Measurements from ENCODE around the gene GRIA1.

The GRIA1 gene

DNA sequence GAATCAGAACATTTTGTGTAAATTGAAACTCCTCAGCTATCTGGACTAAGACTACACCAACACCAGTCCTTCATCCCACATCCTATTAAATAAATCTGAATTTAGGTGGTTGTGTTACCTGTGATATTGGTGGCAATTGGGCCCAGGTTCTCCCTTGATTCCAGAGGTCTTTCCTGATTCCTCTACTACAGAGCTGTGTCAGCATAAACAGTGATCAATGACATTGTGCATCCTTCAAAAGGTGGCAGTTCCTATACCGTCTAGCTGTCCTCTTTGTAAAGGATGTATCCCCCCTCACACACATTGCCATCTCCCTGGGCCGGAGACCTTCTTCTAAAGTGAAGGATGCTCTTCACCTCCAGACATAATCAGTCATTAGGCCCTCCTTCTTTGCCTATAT is 309.0 kb downstream of the GRIA1 start:
- Histone ChIP-seq H3K9me3 (ENCODE audit: low read length) (peaks cover 1% of the 10 kb centered on the region), H3K4me1 (ENCODE audit: insufficient read depth, low read length) (peaks cover 17% of the 10 kb centered on the region), H3K4me3 (ENCODE audit: low read length) (no peak overlapping the region), H3K36me3 (ENCODE audit: insufficient read depth, low read length) (peaks cover 22% of the 10 kb centered on the region), H2AFZ (ENCODE audit: low read depth, low read length) (no peak overlapping the region), H3K27me3 (ENCODE audit: insufficient read depth, low read length) (no peaks in the 10 kb centered on the region)

DNA sequence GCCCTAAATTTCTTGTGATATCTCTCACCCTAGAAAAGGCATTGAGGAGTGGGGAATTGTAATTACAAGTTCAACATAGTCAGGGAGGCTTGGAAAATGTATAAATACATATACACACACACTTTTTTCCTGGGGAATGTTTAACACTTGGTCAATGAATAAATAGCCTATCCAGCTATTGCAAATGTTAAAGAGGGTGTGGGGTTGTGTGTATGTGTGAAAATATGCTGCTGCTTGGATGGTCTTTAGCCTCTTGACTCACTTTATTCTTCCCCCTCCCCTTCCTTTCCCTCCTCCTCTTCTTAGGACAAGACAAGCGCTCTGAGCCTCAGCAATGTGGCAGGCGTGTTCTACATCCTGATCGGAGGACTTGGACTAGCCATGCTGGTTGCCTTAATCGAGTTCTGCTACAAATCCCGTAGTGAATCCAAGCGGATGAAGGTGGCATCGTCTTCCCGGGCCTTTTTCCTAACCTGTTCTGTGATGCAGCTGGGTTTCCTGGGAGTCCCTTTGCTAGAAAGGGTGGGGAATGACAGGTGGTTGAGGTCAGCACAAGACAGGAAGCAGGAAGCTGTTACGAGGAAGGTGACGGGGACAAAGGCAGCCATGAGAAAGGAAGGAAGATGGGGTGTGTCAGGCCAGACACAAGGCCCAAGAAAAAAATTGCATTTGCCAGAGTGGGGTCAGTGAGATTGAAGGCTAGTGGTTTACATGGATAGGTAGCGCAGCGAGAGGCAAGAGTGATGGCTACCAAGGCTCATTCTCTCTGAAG is 311.8 kb downstream of the GRIA1 start:
- Histone ChIP-seq H2AFZ (ENCODE audit: low read depth, low read length) (no peak overlapping the region), H3K4me3 (ENCODE audit: low read length) (no peak overlapping the region), H3K9me3 (ENCODE audit: low read length) (peaks cover 1% of the 10 kb centered on the region), H3K4me1 (ENCODE audit: insufficient read depth, low read length) (peaks cover 22% of the 10 kb centered on the region), H3K27me3 (ENCODE audit: insufficient read depth, low read length) (no peaks in the 10 kb centered on the region), H3K36me3 (ENCODE audit: insufficient read depth, low read length) (peaks cover 29% of the 10 kb centered on the region)

DNA sequence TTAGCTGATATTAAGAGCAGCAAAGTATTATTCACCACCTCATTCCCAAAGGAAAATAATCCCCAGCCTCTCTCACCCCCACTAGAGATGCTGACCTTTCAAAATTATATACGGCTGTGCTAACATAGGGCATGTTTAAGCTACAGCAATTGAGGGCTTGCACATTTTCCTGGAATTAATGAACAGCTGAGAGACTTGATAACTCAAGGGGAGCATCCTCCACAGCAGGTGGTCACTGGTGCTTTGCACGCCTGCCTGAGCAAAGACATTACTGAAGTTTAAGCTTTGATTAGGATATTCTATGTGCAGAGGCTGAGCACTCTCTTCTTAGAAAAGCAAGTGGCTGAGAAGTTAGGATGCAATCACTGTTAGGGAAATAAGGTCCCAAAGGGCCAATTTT is 317.3 kb downstream of the GRIA1 start:
- H3K36me3 ChIP-seq (ENCODE audit: insufficient read depth, low read length), result peaks cover 35% of the 10 kb centered on the region
- no peak overlapping the region for H2AFZ ChIP-seq (ENCODE audit: low read depth, low read length)
- H3K4me1 ChIP-seq (ENCODE audit: insufficient read depth, low read length), result peaks cover 11% of the 10 kb centered on the region
- peaks cover 3% of the 10 kb centered on the region for H3K9me3 ChIP-seq (ENCODE audit: low read length)
- H3K27me3 ChIP-seq (ENCODE audit: insufficient read depth, low read length), result no peaks in the 10 kb centered on the region
- no peak overlapping the region for H3K4me3 ChIP-seq (ENCODE audit: low read length)

DNA sequence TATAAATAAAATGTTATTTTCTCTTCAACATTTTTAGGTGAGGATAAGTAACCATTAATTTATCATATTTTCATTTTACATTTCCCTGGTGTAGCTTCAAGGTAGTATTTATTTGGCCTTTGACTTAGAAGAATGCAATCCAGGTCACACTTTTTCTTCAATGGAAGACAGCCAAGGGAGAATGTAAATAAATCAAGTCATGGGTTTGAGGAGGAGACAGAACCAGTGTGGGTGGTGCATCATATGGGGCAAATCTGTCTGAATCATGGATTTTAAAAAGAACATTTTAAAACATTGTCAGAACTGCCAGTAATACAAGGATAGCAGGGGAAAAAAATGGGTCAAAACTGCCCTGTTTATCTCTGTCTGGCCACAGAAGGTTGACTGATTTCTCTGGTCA is 318.7 kb downstream of the GRIA1 start:
- Histone ChIP-seq H3K4me1 (ENCODE audit: insufficient read depth, low read length) (peaks cover 11% of the 10 kb centered on the region), H3K4me3 (ENCODE audit: low read length) (no peak overlapping the region), H3K27me3 (ENCODE audit: insufficient read depth, low read length) (no peaks in the 10 kb centered on the region), H3K36me3 (ENCODE audit: insufficient read depth, low read length) (peaks cover 23% of the 10 kb centered on the region), H3K9me3 (ENCODE audit: low read length) (peaks cover 2% of the 10 kb centered on the region), H2AFZ (ENCODE audit: low read depth, low read length) (no peak overlapping the region)

DNA sequence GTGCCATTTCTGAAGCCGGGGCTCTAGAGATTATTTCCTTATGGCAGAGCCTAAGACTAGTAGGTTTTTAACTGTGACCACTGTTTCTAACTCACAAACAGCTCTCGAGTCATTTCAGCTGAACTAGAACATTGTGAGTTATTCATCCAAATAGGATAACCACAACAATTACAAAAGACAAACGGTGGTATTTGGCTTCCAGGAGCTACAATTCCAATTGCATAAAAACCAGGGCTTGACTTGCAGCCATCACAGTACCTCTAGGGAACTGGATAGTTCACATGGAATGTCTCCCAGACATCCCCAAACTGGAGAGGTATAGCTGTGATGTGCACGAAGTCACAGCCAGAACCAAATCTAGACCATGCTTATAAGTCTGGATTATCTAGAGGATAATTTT is 323.4 kb downstream of the GRIA1 start:
- Histone ChIP-seq H3K27me3 (ENCODE audit: insufficient read depth, low read length) (no peaks in the 10 kb centered on the region), H3K9me3 (ENCODE audit: low read length) (peaks cover 2% of the 10 kb centered on the region), H3K36me3 (ENCODE audit: insufficient read depth, low read length) (peaks cover 5% of the 10 kb centered on the region), H3K4me1 (ENCODE audit: insufficient read depth, low read length) (no peaks in the 10 kb centered on the region), H3K4me3 (ENCODE audit: low read length) (no peak overlapping the region), H2AFZ (ENCODE audit: low read depth, low read length) (no peak overlapping the region)

DNA sequence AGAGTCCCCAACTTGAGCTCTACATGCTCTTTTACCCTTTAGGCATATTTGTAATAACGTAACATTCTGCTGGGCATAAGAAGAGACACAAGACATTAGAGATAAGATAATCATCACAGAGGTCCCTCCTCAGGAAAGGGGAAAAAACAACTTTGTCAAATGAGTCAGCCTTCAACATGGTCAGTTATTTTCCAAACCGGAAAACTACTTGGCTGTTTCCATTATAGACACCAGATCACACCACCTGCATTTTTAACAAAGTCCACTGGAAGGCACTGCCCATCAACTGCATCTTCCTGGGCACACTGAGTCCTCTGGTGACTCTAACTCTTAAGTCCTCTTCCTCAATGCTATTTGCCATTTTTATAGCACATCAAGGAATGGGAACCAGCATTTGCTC is 326.4 kb downstream of the GRIA1 start:
- Histone ChIP-seq H3K36me3 (ENCODE audit: insufficient read depth, low read length) (no peaks in the 10 kb centered on the region), H3K27me3 (ENCODE audit: insufficient read depth, low read length) (no peaks in the 10 kb centered on the region), H2AFZ (ENCODE audit: low read depth, low read length) (no peak overlapping the region), H3K9me3 (ENCODE audit: low read length) (no peaks in the 10 kb centered on the region), H3K4me1 (ENCODE audit: insufficient read depth, low read length) (no peaks in the 10 kb centered on the region), H3K4me3 (ENCODE audit: low read length) (no peak overlapping the region)

DNA sequence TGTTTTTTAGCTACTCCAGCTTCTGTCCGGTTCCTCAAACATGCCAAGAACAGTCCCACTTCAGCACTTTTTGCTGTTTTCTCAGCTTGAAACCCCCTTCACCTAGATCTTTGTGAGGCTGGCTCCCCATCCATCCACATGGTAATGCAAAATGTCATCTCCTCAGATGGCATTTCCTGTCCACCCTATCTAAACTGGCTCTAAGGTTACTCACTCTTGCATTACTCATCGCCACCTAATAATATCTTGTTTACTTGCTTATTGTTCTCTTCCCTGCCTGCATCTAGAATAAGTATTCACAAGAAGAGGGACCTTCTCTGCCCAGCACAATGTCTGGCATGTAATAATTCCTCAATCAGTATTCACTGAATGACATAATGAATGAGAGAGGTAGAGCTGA is 328.2 kb downstream of the GRIA1 start:
- Histone ChIP-seq H3K36me3 (ENCODE audit: insufficient read depth, low read length) (no peaks in the 10 kb centered on the region), H3K4me1 (ENCODE audit: insufficient read depth, low read length) (no peaks in the 10 kb centered on the region), H2AFZ (ENCODE audit: low read depth, low read length) (no peak overlapping the region), H3K27me3 (ENCODE audit: insufficient read depth, low read length) (no peaks in the 10 kb centered on the region), H3K4me3 (ENCODE audit: low read length) (no peak overlapping the region), H3K9me3 (ENCODE audit: low read length) (no peaks in the 10 kb centered on the region)

DNA sequence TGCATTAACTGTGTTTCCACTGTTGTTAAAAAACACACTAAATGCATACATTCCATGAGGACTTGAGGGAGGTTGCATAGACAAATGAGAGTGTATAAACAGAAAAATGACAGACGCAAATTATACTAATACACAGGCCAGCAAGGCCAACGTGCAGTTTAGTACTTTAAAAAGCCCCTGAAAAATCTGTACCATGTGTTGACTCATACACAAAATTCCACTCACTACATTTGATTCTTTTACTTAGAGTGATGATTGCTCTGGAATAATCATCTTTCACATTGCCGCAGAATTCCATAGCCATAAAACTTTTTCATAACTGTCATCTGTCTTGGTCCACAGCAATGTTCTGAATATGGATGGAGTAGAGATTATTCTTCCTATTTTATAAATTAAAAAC is 332.6 kb downstream of the GRIA1 start:
- H3K27me3 ChIP-seq (ENCODE audit: insufficient read depth, low read length), result no peaks in the 10 kb centered on the region

DNA sequence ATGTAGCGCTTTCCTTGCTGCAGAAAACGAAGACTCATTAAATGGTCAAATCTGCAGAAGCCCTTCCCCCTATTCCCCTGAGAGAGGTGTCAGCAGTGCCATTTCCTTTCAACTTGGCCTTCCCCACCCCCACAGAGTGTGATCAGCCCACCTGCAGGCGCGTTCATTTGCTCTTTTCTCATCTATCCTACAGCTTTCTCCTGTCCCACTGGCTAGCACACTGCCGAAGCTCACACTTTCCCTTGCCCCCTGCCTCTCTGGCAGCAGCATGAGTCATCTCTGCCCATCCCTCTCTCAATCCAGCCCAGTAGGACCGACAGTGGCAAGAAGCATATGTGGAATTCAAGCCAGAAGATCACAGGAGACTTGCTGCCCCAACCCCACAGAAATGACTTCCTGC is 334.4 kb downstream of the GRIA1 start:
- Histone ChIP-seq H3K4me1 (ENCODE audit: insufficient read depth, low read length) (no peaks in the 10 kb centered on the region), H3K27me3 (ENCODE audit: insufficient read depth, low read length) (no peaks in the 10 kb centered on the region), H3K4me3 (ENCODE audit: low read length) (no peak overlapping the region), H2AFZ (ENCODE audit: low read depth, low read length) (no peak overlapping the region), H3K36me3 (ENCODE audit: insufficient read depth, low read length) (no peaks in the 10 kb centered on the region), H3K9me3 (ENCODE audit: low read length) (peaks cover 2% of the 10 kb centered on the region)

More for the DNA sequence above, 332.6 kb downstream of the GRIA1 start:
- Histone ChIP-seq H3K36me3 (ENCODE audit: insufficient read depth, low read length) (no peaks in the 10 kb centered on the region), H3K4me1 (ENCODE audit: insufficient read depth, low read length) (no peaks in the 10 kb centered on the region), H2AFZ (ENCODE audit: low read depth, low read length) (no peak overlapping the region), H3K4me3 (ENCODE audit: low read length) (no peak overlapping the region), H3K9me3 (ENCODE audit: low read length) (peaks cover 1% of the 10 kb centered on the region)

DNA sequence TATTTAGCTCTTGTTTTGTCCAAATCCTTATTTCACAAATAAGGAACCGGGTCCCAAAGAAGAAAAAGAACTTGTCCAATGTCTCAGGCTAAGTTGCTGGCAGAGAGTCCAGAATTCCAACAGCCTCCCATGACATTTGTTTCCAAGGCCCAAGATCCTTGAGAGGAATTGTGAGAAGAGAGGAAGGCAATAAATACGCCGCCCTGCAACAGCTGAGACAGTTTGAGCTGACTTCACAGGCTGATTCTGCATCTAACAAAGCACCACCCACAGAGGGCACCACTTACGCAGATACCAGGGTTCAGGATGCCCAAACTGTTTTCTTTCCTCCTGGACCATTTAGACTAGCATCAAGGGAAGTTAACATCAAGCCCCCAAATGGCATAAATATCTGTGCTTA is 336.9 kb downstream of the GRIA1 start:
- H3K27me3 ChIP-seq (ENCODE audit: insufficient read depth, low read length), result no peaks in the 10 kb centered on the region
- H3K4me3 ChIP-seq (ENCODE audit: low read length), result no peak overlapping the region
- H3K9me3 ChIP-seq (ENCODE audit: low read length), result peaks cover 2% of the 10 kb centered on the region
- no peaks in the 10 kb centered on the region for H3K4me1 ChIP-seq (ENCODE audit: insufficient read depth, low read length)
- no peaks in the 10 kb centered on the region for H3K36me3 ChIP-seq (ENCODE audit: insufficient read depth, low read length)
- no peak overlapping the region for H2AFZ ChIP-seq (ENCODE audit: low read depth, low read length)

DNA sequence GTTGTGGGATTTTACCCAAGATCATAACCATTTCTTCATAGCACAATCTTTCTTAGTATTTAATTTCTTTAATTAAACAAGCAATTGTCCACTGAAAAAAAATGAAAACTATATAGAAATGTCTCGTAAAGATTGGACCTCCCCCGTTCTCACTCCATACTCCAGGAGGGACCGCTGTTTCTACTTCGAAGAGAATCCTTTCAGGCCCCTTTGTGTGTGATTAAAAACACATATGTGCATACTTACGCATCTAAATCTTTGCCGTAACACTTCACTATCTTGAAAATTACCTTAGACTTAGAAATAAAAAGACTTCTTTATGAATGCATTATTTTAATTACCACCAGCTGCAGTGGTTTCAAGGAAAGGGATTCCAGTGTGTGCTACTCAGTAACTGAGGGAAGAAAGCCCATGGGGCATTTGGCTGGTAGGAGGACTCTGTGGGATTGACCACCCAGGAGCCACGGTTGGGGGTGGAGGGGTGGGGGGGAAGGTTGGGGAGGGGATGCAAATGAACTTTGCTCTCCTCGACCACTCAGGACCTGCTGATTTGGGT is 339.1 kb downstream of the GRIA1 start:
- Histone ChIP-seq H3K4me3 (ENCODE audit: low read length) (no peak overlapping the region), H2AFZ (ENCODE audit: low read depth, low read length) (no peak overlapping the region), H3K9me3 (ENCODE audit: low read length) (peaks cover 2% of the 10 kb centered on the region), H3K27me3 (ENCODE audit: insufficient read depth, low read length) (no peaks in the 10 kb centered on the region), H3K36me3 (ENCODE audit: insufficient read depth, low read length) (no peaks in the 10 kb centered on the region), H3K4me1 (ENCODE audit: insufficient read depth, low read length) (no peaks in the 10 kb centered on the region)

DNA sequence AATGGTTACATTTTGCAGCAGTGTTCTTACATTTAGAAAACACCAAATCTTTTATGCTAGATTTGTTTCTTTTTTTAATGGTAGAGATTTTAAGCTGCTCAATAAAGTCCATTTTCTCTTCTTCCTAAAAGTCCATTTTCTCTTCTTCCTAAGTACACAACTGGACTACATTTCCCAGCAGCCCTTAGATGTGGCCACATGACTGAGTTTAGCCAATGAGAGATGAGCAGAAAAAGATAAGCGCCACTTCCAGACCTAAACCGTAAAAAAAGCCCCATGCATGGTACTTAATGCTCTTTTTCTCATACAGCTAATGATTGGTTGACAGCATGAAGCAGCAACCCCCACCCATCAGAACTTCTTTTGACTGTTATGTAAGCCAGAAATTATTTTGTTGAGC is 341.5 kb downstream of the GRIA1 start:
- H3K4me3 ChIP-seq (ENCODE audit: low read length), result peak overlapping the region; percentile 24
- H3K27me3 ChIP-seq (ENCODE audit: insufficient read depth, low read length), result no peaks in the 10 kb centered on the region
- H3K36me3 ChIP-seq (ENCODE audit: insufficient read depth, low read length), result no peaks in the 10 kb centered on the region
- H3K9me3 ChIP-seq (ENCODE audit: low read length), result peaks cover 2% of the 10 kb centered on the region
- H3K4me1 ChIP-seq (ENCODE audit: insufficient read depth, low read length), result no peaks in the 10 kb centered on the region
- no peak overlapping the region for H2AFZ ChIP-seq (ENCODE audit: low read depth, low read length)

DNA sequence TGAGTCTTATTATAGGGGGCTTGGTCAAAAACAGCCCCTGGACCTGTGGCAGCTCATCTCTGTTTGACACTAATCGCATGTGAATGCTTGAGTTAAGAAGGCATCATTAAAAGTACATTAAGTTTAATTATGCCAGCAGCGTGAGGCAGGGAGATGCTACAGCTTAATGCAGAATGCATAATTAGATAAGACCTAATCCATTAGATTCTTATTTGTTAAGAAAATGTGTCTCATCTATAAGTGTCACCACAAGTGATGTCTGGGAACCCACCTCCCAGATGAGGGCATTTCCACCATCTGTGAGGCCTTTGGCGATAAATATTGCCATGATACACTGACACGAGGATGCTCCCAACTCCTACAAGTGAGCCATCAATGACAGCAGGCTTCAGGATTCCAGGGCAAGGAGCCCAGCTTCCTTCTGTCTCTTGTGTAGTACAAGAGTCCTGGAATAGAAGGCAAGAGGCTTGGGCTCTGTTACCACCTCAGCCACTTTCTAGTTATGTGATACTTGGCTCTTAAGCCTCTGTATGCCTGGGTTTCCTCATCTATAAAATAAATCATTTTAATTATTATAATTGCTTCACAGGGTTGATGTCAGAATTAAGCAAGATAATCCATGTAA is 345.5 kb downstream of the GRIA1 start:
- no peaks in the 10 kb centered on the region for H3K4me1 ChIP-seq (ENCODE audit: insufficient read depth, low read length)
- no peak overlapping the region for H3K4me3 ChIP-seq (ENCODE audit: low read length)
- H3K9me3 ChIP-seq (ENCODE audit: low read length), result no peaks in the 10 kb centered on the region
- H3K27me3 ChIP-seq (ENCODE audit: insufficient read depth, low read length), result no peaks in the 10 kb centered on the region
- no peaks in the 10 kb centered on the region for H3K36me3 ChIP-seq (ENCODE audit: insufficient read depth, low read length)
- H2AFZ ChIP-seq (ENCODE audit: low read depth, low read length), result no peak overlapping the region

All from neuron (in vitro differentiated cells).